Transverse colon (tissue), 4 donors: Measurements from ENCODE around the gene SLU7.

Source experiments
- EP300 ChIP-seq: sonication (generic); formaldehyde crosslinking; IDR thresholded peaks from one replicate; pipeline ENCODE4 v1.6.1; 2017; ENCODE audit warnings: antibody characterized with exemption, low read depth
- POLR2A ChIP-seq: fragments of 450-650 bp; IDR thresholded peaks from one replicate; pipeline ENCODE4 v1.6.1; 2016; ENCODE audit warnings: antibody characterized with exemption, mild to moderate bottlenecking, moderate library complexity
- POLR2AphosphoS5 ChIP-seq, 3 donors: sonication (generic); formaldehyde crosslinking; IDR thresholded peaks; one replicate each; pipeline ENCODE4 v1.6.1; 2016; ENCODE audit warnings: antibody characterized with exemption in 3 of 3
- TF ChIP-seq, protein P1 (sequence below), 5 experiments: fragments of 200-600 bp in 3 of 5; fragments of 450-650 bp in 2 of 5; sonication (generic) in 3 of 5; IDR thresholded peaks; 1 replicate in 2 of 5; 2 replicates in 3 of 5; pipeline ENCODE4 v1.5.1; 2016 to 2017; ENCODE audit warnings: antibody characterized with exemption in 5 of 5, inconsistent platforms in 3 of 5, mild to moderate bottlenecking in 2 of 5, moderate library complexity in 1 of 5

DNA sequence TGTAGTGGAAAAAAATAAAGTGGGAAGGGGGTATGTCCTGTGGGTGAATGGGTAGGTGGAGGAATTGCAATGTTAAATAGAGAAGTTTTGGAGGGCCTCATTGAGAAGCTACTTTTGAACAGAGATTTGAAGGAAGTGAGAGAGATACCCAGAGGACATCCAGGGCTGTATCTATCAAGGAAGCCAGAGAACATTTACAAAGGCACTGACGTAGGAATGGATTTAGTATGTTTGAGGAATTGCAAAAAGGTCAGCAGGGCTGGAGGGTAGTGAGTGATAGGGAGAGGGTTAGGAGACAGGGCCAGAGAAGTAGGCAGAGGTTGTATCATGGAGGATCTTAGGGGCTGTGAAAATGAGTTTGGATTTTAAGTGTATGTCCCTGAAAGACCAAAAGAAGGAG, 16.7 kb upstream of the SLU7 start:
- TF ChIP-seq, protein P1, sequence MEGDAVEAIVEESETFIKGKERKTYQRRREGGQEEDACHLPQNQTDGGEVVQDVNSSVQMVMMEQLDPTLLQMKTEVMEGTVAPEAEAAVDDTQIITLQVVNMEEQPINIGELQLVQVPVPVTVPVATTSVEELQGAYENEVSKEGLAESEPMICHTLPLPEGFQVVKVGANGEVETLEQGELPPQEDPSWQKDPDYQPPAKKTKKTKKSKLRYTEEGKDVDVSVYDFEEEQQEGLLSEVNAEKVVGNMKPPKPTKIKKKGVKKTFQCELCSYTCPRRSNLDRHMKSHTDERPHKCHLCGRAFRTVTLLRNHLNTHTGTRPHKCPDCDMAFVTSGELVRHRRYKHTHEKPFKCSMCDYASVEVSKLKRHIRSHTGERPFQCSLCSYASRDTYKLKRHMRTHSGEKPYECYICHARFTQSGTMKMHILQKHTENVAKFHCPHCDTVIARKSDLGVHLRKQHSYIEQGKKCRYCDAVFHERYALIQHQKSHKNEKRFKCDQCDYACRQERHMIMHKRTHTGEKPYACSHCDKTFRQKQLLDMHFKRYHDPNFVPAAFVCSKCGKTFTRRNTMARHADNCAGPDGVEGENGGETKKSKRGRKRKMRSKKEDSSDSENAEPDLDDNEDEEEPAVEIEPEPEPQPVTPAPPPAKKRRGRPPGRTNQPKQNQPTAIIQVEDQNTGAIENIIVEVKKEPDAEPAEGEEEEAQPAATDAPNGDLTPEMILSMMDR (IDR thresholded peaks at IDR 0.05): no peak
- TF ChIP-seq POLR2A (no peak), POLR2AphosphoS5 (IDR thresholded peaks at IDR 0.05) (no peak), EP300 (no peak)
